GM23338 (cell line): ENCODE data around the gene CRISP1. TPM values are rescaled to one million over a fixed set of nuclear protein-coding genes. Genes with fewer than 3 reads are reported as not detected.

ENCODE experiments used
- ATAC-seq: fragments of 200-7000 bp; cut with Tn5 transposase; 3 replicates; pipeline ENCODE4 v1.9.1; 2020
- DNase-seq: peaks from one replicate; pipeline ENCODE4 v3.0.0-alpha.2; 2015; ENCODE audit warnings: low spot score
- H2AFZ ChIP-seq: fragments of 200-600 bp; sonication (generic); 2 replicates; pipeline ENCODE4 v1.8.0; 2016; ENCODE audit warnings: antibody characterized with exemption, mild to moderate bottlenecking, moderate library complexity
- H3F3A ChIP-seq: fragments of 200-600 bp; sonication (generic); replicated peaks from 2 replicates; pipeline ENCODE4 v1.8.0; 2017; ENCODE audit warnings: antibody characterized with exemption, mixed run types, low read depth
- H3K27ac ChIP-seq: fragments of 200-600 bp; sonication (generic); 2 replicates; pipeline ENCODE4 v1.6.1; 2016; ENCODE audit warnings: low read depth
- H3K27me3 ChIP-seq: fragments of 200-600 bp; sonication (generic); 2 replicates; pipeline ENCODE4 v1.8.0; 2016; ENCODE audit warnings: mild to moderate bottlenecking, mixed run types, moderate library complexity; ENCODE audit not compliant: insufficient read depth
- H3K36me3 ChIP-seq: fragments of 200-600 bp; sonication (generic); 2 replicates; pipeline ENCODE4 v1.8.0; 2016; ENCODE audit warnings: mild to moderate bottlenecking; ENCODE audit not compliant: insufficient read depth
- H3K4me1 ChIP-seq: fragments of 200-600 bp; sonication (generic); 2 replicates; pipeline ENCODE4 v1.8.0; 2016; ENCODE audit warnings: mild to moderate bottlenecking, moderate library complexity; ENCODE audit not compliant: insufficient read depth
- H3K4me2 ChIP-seq: fragments of 200-600 bp; sonication (generic); 2 replicates; pipeline ENCODE4 v1.7.1; 2017; ENCODE audit warnings: mixed run types
- H3K4me3 ChIP-seq: fragments of 200-600 bp; sonication (generic); 2 replicates; pipeline ENCODE4 v1.6.1; 2016; ENCODE audit warnings: mixed run types
- H3K79me2 ChIP-seq: fragments of 200-600 bp; sonication (generic); replicated peaks from 2 replicates; pipeline ENCODE4 v1.8.0; 2017; ENCODE audit warnings: mild to moderate bottlenecking; ENCODE audit not compliant: insufficient read depth
- H3K9me2 ChIP-seq: fragments of 200-600 bp; sonication (generic); 2 replicates; pipeline ENCODE4 v1.8.0; 2017; ENCODE audit not compliant: insufficient read depth
- H4K20me1 ChIP-seq: fragments of 200-600 bp; sonication (generic); replicated peaks from 2 replicates; pipeline ENCODE4 v1.8.0; 2017; ENCODE audit warnings: mild to moderate bottlenecking; ENCODE audit not compliant: insufficient read depth
- H3K27ac Mint-ChIP-seq: 2 replicates; pipeline ENCODE4 v1.8.0; 2020; ENCODE audit warnings: inconsistent platforms, mild to moderate bottlenecking, moderate library complexity, mixed read lengths
- H3K27me3 Mint-ChIP-seq: 3 replicates; pipeline ENCODE4 v1.8.0; 2022; ENCODE audit warnings: low read depth, mild to moderate bottlenecking, moderate library complexity, mixed read lengths, inconsistent platforms; ENCODE audit not compliant: insufficient read depth, poor library complexity
- H3K36me3 Mint-ChIP-seq: 3 replicates; pipeline ENCODE4 v1.8.0; 2021; ENCODE audit warnings: low read depth, mild to moderate bottlenecking, inconsistent platforms, moderate library complexity, mixed read lengths
- H3K4me1 Mint-ChIP-seq: 3 replicates; pipeline ENCODE4 v1.8.0; 2020; ENCODE audit warnings: mild to moderate bottlenecking, inconsistent platforms, mixed read lengths
- H3K4me3 Mint-ChIP-seq: 3 replicates; pipeline ENCODE4 v1.8.0; 2021; ENCODE audit warnings: moderate library complexity, mild to moderate bottlenecking, inconsistent platforms, mixed read lengths
- H3K9me3 Mint-ChIP-seq: 3 replicates; pipeline ENCODE4 v1.8.0; 2020; ENCODE audit warnings: moderate library complexity, mild to moderate bottlenecking, inconsistent platforms, mixed read lengths
- CREB1 ChIP-seq: fragments of 250-450 bp; sonication (Bioruptor Pico); IDR thresholded peaks from 2 replicates; pipeline ENCODE4 v1.5.0; 2020; ENCODE audit warnings: low read depth, mild to moderate bottlenecking, moderate library complexity
- CTCF ChIP-seq, 2 experiments: fragments of 200-600 bp in 1 of 2; sonication (generic) in 1 of 2; conservative IDR thresholded peaks; 2 replicates each; pipeline versions ENCODE4 v1.5.1 to v1.6.1; 2016 to 2017; ENCODE audit warnings: antibody characterized with exemption in 2 of 2, low read depth in 2 of 2, mild to moderate bottlenecking in 2 of 2, moderate library complexity in 1 of 2
- ETS1 ChIP-seq: IDR thresholded peaks from 2 replicates; pipeline ENCODE4 v1.6.1; 2016; ENCODE audit warnings: antibody characterized with exemption
- EZH2 ChIP-seq: fragments of 200-600 bp; sonication (generic); IDR thresholded peaks from one replicate; pipeline ENCODE4 v1.8.0; 2017; ENCODE audit warnings: antibody characterized with exemption, mild to moderate bottlenecking, low read depth; ENCODE audit not compliant: unreplicated experiment
- EZH2phosphoT487 ChIP-seq: fragments of 200-600 bp; sonication (generic); IDR thresholded peaks from one replicate; pipeline ENCODE4 v1.8.1; 2018; ENCODE audit warnings: antibody characterized with exemption; ENCODE audit not compliant: unreplicated experiment
- JUNB ChIP-seq: IDR thresholded peaks from one replicate; pipeline ENCODE4 v1.6.1; 2016; ENCODE audit warnings: antibody characterized with exemption; ENCODE audit not compliant: unreplicated experiment
- NANOG ChIP-seq: IDR thresholded peaks from 2 replicates; pipeline ENCODE4 v1.6.1; 2016; ENCODE audit warnings: antibody characterized with exemption, borderline replicate concordance
- POLR2AphosphoS5 ChIP-seq: IDR thresholded peaks from 2 replicates; pipeline ENCODE4 v1.6.1; 2016; ENCODE audit warnings: antibody characterized with exemption, low read depth
- REST ChIP-seq: IDR thresholded peaks from one replicate; pipeline ENCODE4 v1.6.1; 2018; ENCODE audit warnings: antibody characterized with exemption; ENCODE audit not compliant: unreplicated experiment
- STAT1 ChIP-seq: IDR thresholded peaks from one replicate; pipeline ENCODE4 v1.6.1; 2016; ENCODE audit warnings: antibody characterized with exemption; ENCODE audit not compliant: unreplicated experiment
- ZNF114 ChIP-seq: fragments of 250-450 bp; sonication (Bioruptor Pico); IDR thresholded peaks from 2 replicates; pipeline ENCODE4 v1.5.0; 2020; ENCODE audit warnings: mild to moderate bottlenecking, moderate library complexity
- ZNF331 ChIP-seq: fragments of 250-450 bp; sonication (Bioruptor Pico); IDR thresholded peaks from 2 replicates; pipeline ENCODE4 v1.5.0; 2020; ENCODE audit warnings: low read depth, mild to moderate bottlenecking, moderate library complexity
- ZNF462 ChIP-seq: fragments of 250-450 bp; sonication (Bioruptor Pico); IDR thresholded peaks from 2 replicates; pipeline ENCODE4 v1.5.0; 2020; ENCODE audit warnings: mild to moderate bottlenecking, moderate library complexity
- polyA plus RNA-seq: library from polyadenylated mRNA; unstranded; fragments of >200 nt; fragmentation: Nextera tagmentation; extraction: Ambion mirVana; gene quantifications from 2 replicates; pipeline ENCODE4 v1.2.1, GENCODE V29; 2016
- total RNA-seq: library from RNA; depleted of rRNA; stranded (reverse); fragments of >200 nt; shearing (Covaris generic); gene quantifications from 2 replicates; pipeline ENCODE4 v1.2.3, GENCODE V29; 2014

The CRISP1 gene
- total and polyA plus RNA-seq, 2 experiments from 2014 or later: not detected

GRCh38 chr6:49855221-49855620 lies 11.1 kb downstream of the CRISP1 start:
- Histone ChIP-seq H3F3A (no peaks in the 10 kb centered on the region), H3K27ac (no peak overlapping the region), H3K4me1 (no peaks in the 10 kb centered on the region), H3K4me2 (no peak overlapping the region), H3K9me2 (no peaks in the 10 kb centered on the region), H3K36me3 (no peaks in the 10 kb centered on the region), H4K20me1 (no peaks in the 10 kb centered on the region), H3K27me3 (no peaks in the 10 kb centered on the region), H3K4me3 (no peak overlapping the region), H2AFZ (peak overlapping the region; percentile 23; the same call in 1 of the 2 replicates), H3K79me2 (no peaks in the 10 kb centered on the region)
- H3K27ac Mint-ChIP-seq: no peak overlapping the region
- no peaks in the 10 kb centered on the region for H3K27me3 Mint-ChIP-seq
- no peak for DNase-seq
- peaks cover 5% of the 10 kb centered on the region; the same call in 2 of the 3 replicates for H3K4me1 Mint-ChIP-seq
- no peak for ATAC-seq
- no peaks in the 10 kb centered on the region for H3K36me3 Mint-ChIP-seq
- H3K4me3 Mint-ChIP-seq: no peak overlapping the region
- H3K9me3 Mint-ChIP-seq: no peaks in the 10 kb centered on the region; the same call in 2 of the 3 replicates
- no peak for TF ChIP-seq CREB1
- TF ChIP-seq CTCF (conservative IDR thresholded peaks at IDR 0.05; ENCODE audit: low read depth in 2 of 2): no peak
- TF ChIP-seq EZH2phosphoT487: no peak
- no peak for TF ChIP-seq ZNF331 (CRISPR knock-in tag)
- no peak for TF ChIP-seq REST
- TF ChIP-seq STAT1: no peak
- TF ChIP-seq EZH2: no peak
- TF ChIP-seq ETS1: no peak
- TF ChIP-seq POLR2AphosphoS5: no peak
- TF ChIP-seq ZNF114 (CRISPR knock-in tag): no peak
- no peak for TF ChIP-seq JUNB
- no peak for TF ChIP-seq NANOG
- TF ChIP-seq ZNF462 (CRISPR knock-in tag): no peak
